Left lobe of liver (tissue), 2 donors: ENCODE data around the gene NAPSA. TPM values are rescaled to one million over a fixed set of nuclear protein-coding genes. Genes with fewer than 3 reads are reported as not detected.
"Not testable (repeated sequence)": the region's sequence is repeated elsewhere in the genome, so short reads cannot be mapped to it uniquely, and the experiment has no call there.

Source experiments
- ATAC-seq: fragments of 200-7000 bp; cut with Tn5 transposase; one replicate; pipeline ENCODE4 v1.9.1; 2020; ENCODE audit warnings: mild to moderate bottlenecking, moderate library complexity
- DNase-seq: peaks from one replicate; pipeline ENCODE4 v3.0.0-alpha.2; 2020; ENCODE audit warnings: low spot score
- total RNA-seq: library from RNA; stranded (reverse); gene quantifications from one replicate; pipeline ENCODE4 v1.2.1, GENCODE V29; 2021
- donor health status: DM: no; HTN: no; CAD: no; lungs with moderate emphysema.
- donor health status: DM: no; HTN: yes; CAD: no.

NAPSA gene
- total RNA-seq = 3.3 TPM

- no peak for ATAC-seq
- no peak for DNase-seq
Measured at GRCh38 chr19:50365434-50366306, at the start of gene NAPSA. Gene NAPSA, minus strand, starts transcription at chr19:50365639. Its CDS starts 18 bp downstream, at chr19:50365621.

- DNase-seq (no peak), ATAC-seq (no peak)
Measured at GRCh38 chr19:50413531-50413930, 48.1 kb upstream of the NAPSA start.

GRCh38 chr19:50413096-50413495, 47.7 kb upstream of the NAPSA start:
- no peak for ATAC-seq
- no peak for DNase-seq

DNA sequence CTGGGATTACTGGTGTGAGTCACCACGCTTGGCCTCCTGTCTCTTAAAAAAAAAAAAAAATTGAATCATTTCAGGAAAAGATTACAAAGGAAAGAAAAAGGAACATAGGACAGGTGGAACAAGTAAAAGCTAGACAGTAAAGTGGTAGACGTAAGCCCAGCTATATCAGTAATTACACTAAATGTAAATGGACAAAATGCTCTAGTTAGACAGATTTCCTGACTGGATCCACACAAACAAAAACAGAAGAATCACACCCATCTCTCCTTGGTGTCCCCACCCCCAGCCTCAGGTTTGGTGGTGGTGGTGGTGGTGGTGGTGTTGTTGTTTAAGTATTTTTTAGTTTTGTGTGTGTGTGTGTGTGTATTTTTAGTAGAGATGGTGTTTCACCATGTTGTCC, 47.0 kb upstream of the NAPSA start:
- ATAC-seq (no peak), DNase-seq (no peak)

DNA sequence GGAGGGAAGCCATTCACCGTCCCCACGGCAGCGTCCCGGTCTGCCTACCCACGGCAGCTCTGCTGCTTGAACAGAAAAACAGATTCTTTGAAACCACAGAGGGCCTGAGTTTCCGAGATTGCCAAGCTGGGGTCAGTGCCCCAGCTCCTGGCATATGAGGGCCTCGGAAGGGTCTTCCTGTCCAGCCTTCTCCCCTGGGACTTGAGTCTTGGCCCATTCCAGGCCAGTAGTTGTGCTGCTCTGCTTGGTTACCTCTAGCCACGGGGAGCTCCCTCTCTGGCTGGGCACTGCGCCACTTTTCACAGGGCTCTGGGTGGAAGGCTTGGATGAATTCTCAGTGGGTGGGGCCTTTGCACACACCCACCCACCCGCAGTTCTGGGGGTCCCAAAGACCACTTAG, 44.7 kb upstream of the NAPSA start:
- ATAC-seq = no peak

GRCh38 chr19:50409347-50409746, 43.9 kb upstream of the NAPSA start:
- ATAC-seq (no peak), DNase-seq (no peak)

More for the DNA sequence above, 44.7 kb upstream of the NAPSA start:
- DNase-seq = no peak

GRCh38 chr19:50406829-50407228, 41.4 kb upstream of the NAPSA start:
- ATAC-seq (no peak), DNase-seq (no peak)

- ATAC-seq = no peak
- no peak for DNase-seq
Measured at GRCh38 chr19:50406156-50406820, 40.8 kb upstream of the NAPSA start.

GRCh38 chr19:50402544-50403301, 37.3 kb upstream of the NAPSA start:
- no peak for DNase-seq
- no peak for ATAC-seq

DNA sequence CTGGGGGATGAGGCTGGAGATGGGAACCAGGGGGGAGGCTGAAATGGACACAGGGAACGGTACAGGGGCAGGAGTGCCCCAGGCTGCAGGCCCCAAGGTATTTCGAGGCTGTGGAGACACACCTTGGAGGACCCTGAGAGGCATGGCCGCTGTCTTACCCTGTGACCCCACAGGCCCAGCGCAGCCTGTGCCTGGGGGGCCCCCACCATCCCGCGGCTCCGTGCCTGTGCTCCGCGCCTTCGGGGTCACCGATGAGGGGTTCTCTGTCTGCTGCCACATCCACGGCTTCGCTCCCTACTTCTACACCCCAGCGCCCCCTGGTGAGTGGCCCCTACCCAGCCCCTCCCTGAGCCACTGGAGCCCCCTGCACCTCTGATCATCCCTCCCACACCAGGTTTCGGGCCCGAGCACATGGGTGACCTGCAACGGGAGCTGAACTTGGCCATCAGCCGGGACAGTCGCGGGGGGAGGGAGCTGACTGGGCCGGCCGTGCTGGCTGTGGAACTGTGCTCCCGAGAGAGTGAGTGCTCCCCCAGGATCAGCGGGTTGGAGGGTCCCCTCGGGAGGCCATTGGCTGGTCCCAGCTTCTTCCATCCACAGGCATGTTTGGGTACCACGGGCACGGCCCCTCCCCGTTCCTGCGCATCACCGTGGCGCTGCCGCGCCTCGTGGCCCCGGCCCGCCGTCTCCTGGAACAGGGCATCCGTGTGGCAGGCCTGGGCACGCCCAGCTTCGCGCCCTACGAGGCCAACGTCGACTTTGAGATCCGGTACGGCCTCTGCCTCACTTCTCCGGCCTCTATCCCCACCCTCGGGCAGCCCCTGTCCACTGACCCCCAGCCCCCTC, 36.4 kb upstream of the NAPSA start:
- ATAC-seq (no peak), DNase-seq (no peak)

DNA sequence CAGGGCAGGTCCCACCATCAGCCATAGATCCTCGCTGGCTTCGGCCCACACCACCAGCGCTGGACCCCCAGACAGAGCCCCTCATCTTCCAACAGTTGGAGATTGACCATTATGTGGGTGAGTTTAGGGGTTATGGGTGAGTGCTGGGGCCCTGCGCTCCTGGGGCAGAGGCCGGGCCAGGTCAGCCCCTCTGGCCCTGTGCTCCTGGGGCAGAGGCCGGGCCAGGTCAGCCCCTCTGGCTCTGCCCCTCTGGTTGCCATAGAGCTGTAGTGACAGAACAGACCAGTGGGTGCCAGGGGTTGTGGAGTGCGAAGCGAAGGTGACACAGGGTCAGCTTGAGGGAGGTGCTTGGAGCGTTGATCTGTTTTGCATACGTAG, 33.9 kb upstream of the NAPSA start:
- ATAC-seq (no peak), DNase-seq (no peak)

- no peak for ATAC-seq
- no peak for DNase-seq
Measured at GRCh38 chr19:50398675-50399367, 33.4 kb upstream of the NAPSA start.

GRCh38 chr19:50394017-50394416, 28.6 kb upstream of the NAPSA start:
- DNase-seq (no peak), ATAC-seq (no peak)

DNA sequence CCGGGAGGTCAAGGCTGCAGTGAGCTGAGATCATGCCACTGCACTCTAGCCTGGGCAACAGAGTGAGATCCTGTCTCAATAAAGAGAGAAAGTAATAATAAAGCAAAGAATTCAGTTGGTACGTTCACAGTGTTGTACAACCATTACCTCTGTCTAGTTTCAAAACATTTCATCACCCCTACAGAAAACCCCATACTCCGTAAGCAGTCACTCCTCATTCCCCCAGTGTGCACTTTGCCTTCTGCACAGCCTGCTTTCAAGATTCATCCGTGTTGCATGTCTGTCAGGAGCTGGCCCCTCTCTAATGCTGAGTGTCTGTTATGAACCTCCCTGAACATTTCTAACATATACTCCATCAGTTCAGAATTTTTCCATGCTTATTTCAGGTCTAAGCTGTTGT, 28.1 kb upstream of the NAPSA start:
- no peak for ATAC-seq
- no peak for DNase-seq

DNA sequence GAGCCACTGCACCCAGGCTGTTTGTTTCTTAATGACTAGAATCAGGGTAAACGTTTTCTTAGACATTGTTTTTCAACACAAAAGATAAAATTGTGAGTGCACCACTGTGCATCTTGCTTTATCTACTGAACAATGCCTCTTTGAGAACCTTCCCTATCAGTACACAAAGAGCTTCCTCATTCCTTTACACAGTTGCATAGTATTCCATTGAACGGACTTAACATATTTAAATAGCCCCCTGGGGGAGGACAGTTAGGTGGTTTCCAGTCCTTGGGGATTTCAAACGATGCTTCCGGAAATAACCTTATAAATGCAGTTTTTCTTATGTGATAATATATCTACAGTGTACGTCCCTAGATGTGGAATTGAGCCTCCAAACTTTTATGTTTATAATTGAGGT, 27.3 kb upstream of the NAPSA start:
- ATAC-seq (no peak), DNase-seq (no peak)

GRCh38 chr19:50390952-50391351, 25.5 kb upstream of the NAPSA start:
- not testable (repeated sequence) for DNase-seq, ATAC-seq

DNA sequence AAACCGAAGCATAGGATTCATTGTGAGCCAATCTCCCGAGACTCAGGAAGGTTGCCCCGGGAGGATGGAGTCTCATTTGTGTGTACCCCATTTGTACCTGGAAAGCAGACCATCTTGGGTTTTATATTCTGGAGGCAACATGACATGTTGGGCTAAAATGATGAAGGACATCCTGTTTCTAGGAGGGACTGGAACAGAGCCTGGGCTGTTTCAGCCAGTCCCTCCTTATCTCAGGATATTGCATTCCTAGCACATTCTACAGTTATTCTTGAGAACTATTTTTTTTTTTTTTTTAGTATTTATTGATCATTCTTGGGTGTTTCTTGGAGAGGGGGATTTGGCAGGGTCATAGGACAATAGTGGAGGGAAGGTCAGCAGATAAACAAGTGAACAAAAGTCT, 24.9 kb upstream of the NAPSA start:
- not testable (repeated sequence) for ATAC-seq, DNase-seq

DNA sequence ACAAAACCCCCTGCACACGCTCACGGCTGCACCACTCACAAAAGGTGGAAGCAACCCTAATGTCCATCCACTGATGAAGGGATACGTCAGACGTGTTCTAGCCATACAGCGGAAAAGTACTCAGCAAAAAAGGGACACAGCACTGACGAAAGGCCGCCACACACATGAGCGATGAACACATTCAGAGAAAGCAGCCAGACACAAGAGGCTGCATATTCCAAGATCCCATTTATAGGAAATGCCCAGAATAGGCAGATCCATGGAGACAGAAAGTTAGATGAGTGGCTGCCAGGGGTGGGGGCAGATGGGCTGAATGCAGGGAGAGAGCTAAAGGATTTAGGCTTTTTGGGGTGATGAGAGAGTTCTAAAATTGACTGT, 22.4 kb upstream of the NAPSA start:
- ATAC-seq (no peak), DNase-seq (no peak)

- DNase-seq (no peak), ATAC-seq (no peak)
Measured at GRCh38 chr19:50387176-50387867, 21.9 kb upstream of the NAPSA start.
